Retinal pigment epithelial cell (primary cell): ENCODE measurements around the gene SLC6A16.
"Not testable (repeated sequence)": the region's sequence is repeated elsewhere in the genome, so short reads cannot be mapped to it uniquely, and the experiment has no call there.

Source experiments
- DNase-seq: peaks from one replicate; pipeline ENCODE4 v3.0.0-alpha.2; 2010; ENCODE audit warnings: low read depth
- H3K4me3 ChIP-seq: 2 replicates; pipeline ENCODE4 v1.5.1; 2011; ENCODE audit warnings: mild to moderate bottlenecking, low read length, control low read depth, moderate library complexity
- TF ChIP-seq, protein P1 (sequence below): conservative IDR thresholded peaks from 2 replicates; pipeline ENCODE4 v1.5.1; 2011; ENCODE audit warnings: low read depth, low read length, control low read depth, inconsistent platforms

The SLC6A16 gene

DNA sequence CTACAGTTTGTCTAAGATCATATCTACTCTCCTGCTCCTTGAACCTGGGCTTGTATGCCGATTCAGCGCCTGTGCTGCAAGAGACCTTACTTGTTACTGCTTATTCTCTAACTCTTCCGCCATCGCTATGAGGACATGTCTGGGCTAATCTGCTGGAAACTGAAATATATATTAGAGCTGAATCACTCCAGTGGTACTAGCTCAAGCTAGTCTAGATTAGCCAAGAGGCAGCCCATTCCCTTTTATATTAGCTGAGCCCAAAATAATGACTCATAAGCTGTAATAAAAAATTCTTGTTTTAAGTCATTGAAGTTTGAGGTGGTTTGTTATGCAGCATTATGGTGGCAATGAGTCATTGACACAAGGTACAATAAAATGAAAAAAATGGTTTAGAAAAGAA is 52.8 kb downstream of the SLC6A16 start:
- DNase-seq, result peak; percentile 51
- no peak overlapping the region for H3K4me3 ChIP-seq
- TF ChIP-seq, protein P1, sequence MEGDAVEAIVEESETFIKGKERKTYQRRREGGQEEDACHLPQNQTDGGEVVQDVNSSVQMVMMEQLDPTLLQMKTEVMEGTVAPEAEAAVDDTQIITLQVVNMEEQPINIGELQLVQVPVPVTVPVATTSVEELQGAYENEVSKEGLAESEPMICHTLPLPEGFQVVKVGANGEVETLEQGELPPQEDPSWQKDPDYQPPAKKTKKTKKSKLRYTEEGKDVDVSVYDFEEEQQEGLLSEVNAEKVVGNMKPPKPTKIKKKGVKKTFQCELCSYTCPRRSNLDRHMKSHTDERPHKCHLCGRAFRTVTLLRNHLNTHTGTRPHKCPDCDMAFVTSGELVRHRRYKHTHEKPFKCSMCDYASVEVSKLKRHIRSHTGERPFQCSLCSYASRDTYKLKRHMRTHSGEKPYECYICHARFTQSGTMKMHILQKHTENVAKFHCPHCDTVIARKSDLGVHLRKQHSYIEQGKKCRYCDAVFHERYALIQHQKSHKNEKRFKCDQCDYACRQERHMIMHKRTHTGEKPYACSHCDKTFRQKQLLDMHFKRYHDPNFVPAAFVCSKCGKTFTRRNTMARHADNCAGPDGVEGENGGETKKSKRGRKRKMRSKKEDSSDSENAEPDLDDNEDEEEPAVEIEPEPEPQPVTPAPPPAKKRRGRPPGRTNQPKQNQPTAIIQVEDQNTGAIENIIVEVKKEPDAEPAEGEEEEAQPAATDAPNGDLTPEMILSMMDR, result no peak

- no peak overlapping the region for H3K4me3 ChIP-seq
- no peak for DNase-seq
- TF ChIP-seq, protein P1, result no peak
These were observed 53.8 kb downstream of the SLC6A16 start for GRCh38 chr19:49271080-49271753.

DNA sequence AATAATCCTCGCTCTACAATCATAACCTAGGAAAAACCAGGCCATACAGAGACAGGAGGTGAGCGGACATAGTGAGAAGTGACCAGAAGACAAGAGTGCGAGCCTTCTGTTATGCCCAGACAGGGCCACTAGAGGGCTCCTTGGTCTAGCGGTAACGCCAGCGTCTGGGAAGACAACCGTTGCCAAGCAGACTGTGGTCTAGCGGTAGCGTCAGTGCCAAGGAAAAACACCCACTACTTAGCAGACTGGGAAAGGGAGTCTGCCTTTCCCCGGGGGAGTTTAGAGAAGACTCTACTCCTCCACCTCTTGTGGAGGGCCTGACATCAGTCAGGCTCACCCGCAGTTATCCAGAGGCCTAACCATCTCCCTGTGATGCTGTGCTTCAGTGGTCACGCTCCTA is 58.6 kb downstream of the SLC6A16 start:
- TF ChIP-seq, protein P1, result peak; percentile 54
- H3K4me3 ChIP-seq, DNase-seq: not testable (repeated sequence)

DNA sequence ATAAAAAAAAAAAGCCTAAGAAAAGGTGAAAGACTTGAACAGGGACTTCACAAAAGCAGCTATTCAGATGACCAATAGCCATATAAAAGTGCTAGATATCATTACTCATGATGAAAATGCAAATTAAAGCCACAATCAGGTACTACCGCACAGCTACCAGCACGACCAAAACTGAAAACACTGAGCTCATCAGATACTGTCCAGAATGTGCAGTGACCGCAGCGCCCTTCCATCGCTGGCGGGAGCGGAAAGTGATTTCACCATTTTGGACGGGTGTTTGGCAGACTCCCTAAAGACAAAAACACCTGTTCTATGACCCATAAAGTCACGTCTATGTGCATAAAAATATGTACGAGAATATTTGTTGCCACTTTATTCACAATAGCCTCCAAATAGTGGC is 60.7 kb downstream of the SLC6A16 start:
- no peak for DNase-seq
- H3K4me3 ChIP-seq, result no peak overlapping the region
- TF ChIP-seq, protein P1, result no peak

- no peak overlapping the region for H3K4me3 ChIP-seq
- DNase-seq, result no peak
- TF ChIP-seq, protein P1, result no peak
These were observed 63.4 kb downstream of the SLC6A16 start for GRCh38 chr19:49261602-49262001.

- TF ChIP-seq, protein P1, result no peak
- no peak overlapping the region for H3K4me3 ChIP-seq
- no peak for DNase-seq
These were observed 68.3 kb downstream of the SLC6A16 start for GRCh38 chr19:49256691-49257090.

GRCh38 chr19:49255674-49256073 is 69.3 kb downstream of the SLC6A16 start:
- H3K4me3 ChIP-seq, result no peak overlapping the region
- DNase-seq, result no peak
- TF ChIP-seq, protein P1, result no peak
